Measurements from ENCODE around the gene TCP10L.
"Not testable (repeated sequence)": the region's sequence is repeated elsewhere in the genome, so short reads cannot be mapped to it uniquely, and the experiment has no call there.

TCP10L gene

DNA sequence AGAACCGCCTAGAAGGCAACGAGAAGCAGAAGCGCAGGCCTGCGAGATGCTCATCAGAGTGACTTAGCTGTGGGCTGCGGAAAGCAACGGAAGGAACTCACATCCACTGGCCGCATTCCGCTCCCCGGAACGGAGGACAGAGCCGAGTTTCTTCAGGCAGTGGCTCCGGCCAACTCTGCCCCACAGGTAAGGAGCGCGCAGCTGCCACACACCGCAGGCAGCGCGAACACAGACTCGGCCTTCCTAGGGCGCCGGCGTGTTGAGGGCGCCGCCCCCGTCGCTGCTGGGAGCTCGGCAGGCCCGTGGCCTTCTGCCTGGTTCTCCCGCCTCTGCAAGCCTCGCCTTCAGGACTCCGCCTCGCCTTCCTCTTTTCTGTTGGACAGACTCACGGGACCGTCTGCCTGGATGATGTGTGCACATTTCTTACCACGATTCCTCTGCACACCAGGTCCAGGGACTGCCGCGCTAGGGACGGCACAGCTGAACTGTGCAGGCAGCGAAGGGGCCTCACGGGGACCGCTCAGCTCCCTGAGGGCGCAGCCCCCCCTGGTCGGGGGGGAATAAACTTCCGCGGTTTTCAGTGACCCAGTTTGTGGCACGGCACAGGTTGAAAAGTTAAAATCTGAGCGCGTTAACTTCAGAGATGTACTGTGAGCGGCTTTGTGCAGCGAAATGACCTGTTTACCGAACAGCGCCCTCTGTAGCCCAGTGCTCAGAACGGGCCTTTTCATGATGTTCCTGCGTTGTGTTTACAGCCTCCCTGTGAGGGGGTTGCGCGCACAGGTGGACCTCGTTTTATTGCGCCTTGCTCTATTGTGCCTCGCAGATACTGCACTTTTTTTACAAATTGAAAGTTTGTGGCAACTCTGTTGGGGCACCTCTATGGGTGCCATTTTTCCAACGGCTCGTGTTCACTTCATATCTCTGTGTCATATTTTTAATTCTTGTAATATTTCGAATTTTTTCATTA is 15.8 kb downstream of the TCP10L start:
- Histone ChIP-seq H3K9ac (ENCODE audit: low read depth, low read length) (peak overlapping the region; percentile 56), H3K27ac (ENCODE audit: low read depth, low read length) (no peak overlapping the region), H3K27me3 (ENCODE audit: control insufficient read depth, insufficient read depth, low read length) (0 out of 2 replicates have a peak, but pooled peaks cover 2% of the 10 kb centered on the region), H3K36me3 (ENCODE audit: control insufficient read depth, insufficient read depth, low read length) (no peaks in the 10 kb centered on the region), H3K4me3 (ENCODE audit: low read depth, low read length) (peak overlapping the region; percentile 64), H3K4me1 (ENCODE audit: control insufficient read depth, insufficient read depth, low read length) (peaks cover 18% of the 10 kb centered on the region), H3K9me3 (ENCODE audit: control insufficient read depth, insufficient read depth, low read length) (peaks cover 7% of the 10 kb centered on the region)

- H3K27ac ChIP-seq (ENCODE audit: low read depth, low read length), result no peak overlapping the region
- no peak overlapping the region for H3K9ac ChIP-seq (ENCODE audit: low read depth, low read length)
- no peak overlapping the region for H3K4me3 ChIP-seq (ENCODE audit: low read depth, low read length)
- peaks cover 12% of the 10 kb centered on the region for H3K9me3 ChIP-seq (ENCODE audit: control insufficient read depth, insufficient read depth, low read length)
- H3K4me1 ChIP-seq (ENCODE audit: control insufficient read depth, insufficient read depth, low read length), result peaks cover 18% of the 10 kb centered on the region
- H3K36me3 ChIP-seq (ENCODE audit: control insufficient read depth, insufficient read depth, low read length), result no peaks in the 10 kb centered on the region
- 0 out of 2 replicates have a peak, but pooled peaks cover 2% of the 10 kb centered on the region for H3K27me3 ChIP-seq (ENCODE audit: control insufficient read depth, insufficient read depth, low read length)
These were observed 17.7 kb downstream of the TCP10L start for GRCh38 chr21:32567626-32568025.

DNA sequence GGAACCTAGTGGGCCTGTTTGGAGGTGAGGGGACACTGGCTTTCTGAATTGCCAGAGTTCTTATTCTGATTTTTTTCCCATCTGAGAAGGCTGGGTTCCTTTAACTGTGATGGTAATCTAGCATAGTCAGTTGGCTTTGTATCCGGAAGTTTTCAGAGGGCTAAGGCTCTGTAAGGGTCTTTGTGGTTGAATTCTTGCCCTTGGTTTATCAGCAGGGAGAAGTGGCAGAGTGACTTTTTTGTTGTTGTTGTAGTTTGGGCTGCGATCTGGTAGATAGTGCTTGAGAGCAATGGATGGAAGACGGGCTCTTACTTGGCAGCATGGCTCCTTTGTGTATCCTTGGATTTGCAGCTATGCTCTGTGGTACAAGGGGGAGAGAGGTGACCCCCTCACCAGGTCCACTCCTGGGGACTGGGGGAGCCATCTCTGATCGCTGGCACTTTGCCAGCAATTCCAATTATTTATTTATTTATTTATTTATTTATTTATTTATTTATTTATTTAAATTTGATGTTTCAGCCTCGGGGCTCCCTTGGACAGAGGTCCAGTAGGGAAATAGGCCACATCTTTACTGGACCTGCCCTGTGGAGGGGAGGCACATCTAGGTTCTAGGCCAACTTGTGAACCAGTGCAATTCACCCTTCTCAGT is 18.5 kb downstream of the TCP10L start:
- Histone ChIP-seq H3K9me3 (ENCODE audit: control insufficient read depth, insufficient read depth, low read length) (peaks cover 12% of the 10 kb centered on the region), H3K9ac (ENCODE audit: low read depth, low read length) (no peak overlapping the region), H3K36me3 (ENCODE audit: control insufficient read depth, insufficient read depth, low read length) (no peaks in the 10 kb centered on the region), H3K27me3 (ENCODE audit: control insufficient read depth, insufficient read depth, low read length) (0 out of 2 replicates have a peak, but pooled peaks cover 2% of the 10 kb centered on the region), H3K27ac (ENCODE audit: low read depth, low read length) (no peak overlapping the region), H3K4me3 (ENCODE audit: low read depth, low read length) (no peak overlapping the region), H3K4me1 (ENCODE audit: control insufficient read depth, insufficient read depth, low read length) (peaks cover 24% of the 10 kb centered on the region)

DNA sequence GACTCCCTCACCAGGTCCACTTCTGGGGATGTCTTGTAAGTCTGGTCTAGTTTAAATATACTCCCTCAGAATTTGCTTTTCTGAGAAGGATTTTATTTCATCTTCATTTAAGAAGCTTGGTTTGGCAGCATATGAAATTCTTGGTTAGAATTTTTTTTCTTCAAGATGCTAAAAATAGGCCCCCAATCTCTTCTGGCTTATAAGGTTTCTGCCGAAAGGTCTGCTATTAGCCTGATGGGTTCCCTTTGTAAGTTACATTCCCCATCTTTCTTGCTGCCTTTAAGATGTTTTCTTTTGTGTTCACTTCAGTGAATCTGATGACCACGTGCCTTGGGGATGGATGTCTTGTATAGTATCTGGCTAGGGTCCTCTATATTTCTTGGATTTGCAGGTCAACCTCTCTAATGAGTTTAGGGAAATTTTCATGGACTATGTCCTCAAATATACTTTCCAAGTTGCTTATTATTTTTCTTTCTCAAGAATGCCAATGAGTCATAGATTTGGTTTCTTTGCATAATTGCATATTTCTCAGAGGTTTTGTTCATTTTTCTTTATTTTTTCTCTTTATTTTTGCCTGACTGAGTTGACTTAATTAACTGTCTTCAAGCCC is 19.4 kb downstream of the TCP10L start:
- Histone ChIP-seq H3K27ac (ENCODE audit: low read depth, low read length) (no peak overlapping the region), H3K36me3 (ENCODE audit: control insufficient read depth, insufficient read depth, low read length) (no peaks in the 10 kb centered on the region), H3K4me3 (ENCODE audit: low read depth, low read length) (no peak overlapping the region), H3K27me3 (ENCODE audit: control insufficient read depth, insufficient read depth, low read length) (0 out of 2 replicates have a peak, but pooled peaks cover 2% of the 10 kb centered on the region), H3K4me1 (ENCODE audit: control insufficient read depth, insufficient read depth, low read length) (peaks cover 29% of the 10 kb centered on the region), H3K9me3 (ENCODE audit: control insufficient read depth, insufficient read depth, low read length) (peaks cover 12% of the 10 kb centered on the region), H3K9ac (ENCODE audit: low read depth, low read length) (no peak overlapping the region)

DNA sequence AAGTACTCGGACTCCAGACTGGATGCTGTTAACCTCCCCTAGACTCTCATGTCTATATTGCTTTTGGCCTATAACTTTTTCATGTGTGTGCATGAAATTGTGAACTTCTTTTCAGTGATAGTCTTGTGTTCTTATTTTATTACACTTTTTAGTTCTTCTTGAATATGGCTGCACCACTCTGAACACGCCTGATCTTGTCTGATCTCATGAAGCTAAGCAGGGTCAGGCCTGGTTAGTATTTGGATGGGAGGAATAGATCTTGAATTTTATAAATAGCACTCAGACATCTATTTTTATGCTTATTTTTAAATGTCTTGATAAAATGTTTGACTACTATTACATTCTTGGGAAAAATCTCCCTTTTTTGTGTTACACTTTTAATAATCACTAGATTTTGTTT is 22.4 kb downstream of the TCP10L start:
- Histone ChIP-seq H3K36me3 (ENCODE audit: control insufficient read depth, insufficient read depth, low read length) (no peaks in the 10 kb centered on the region), H3K9me3 (ENCODE audit: control insufficient read depth, insufficient read depth, low read length) (peaks cover 12% of the 10 kb centered on the region), H3K9ac (ENCODE audit: low read depth, low read length) (no peak overlapping the region), H3K27me3 (ENCODE audit: control insufficient read depth, insufficient read depth, low read length) (no peaks in the 10 kb centered on the region), H3K27ac (ENCODE audit: low read depth, low read length) (peak overlapping the region; percentile 94), H3K4me3 (ENCODE audit: low read depth, low read length) (no peak overlapping the region), H3K4me1 (ENCODE audit: control insufficient read depth, insufficient read depth, low read length) (peaks cover 28% of the 10 kb centered on the region)

- H3K36me3 ChIP-seq (ENCODE audit: control insufficient read depth, insufficient read depth, low read length), result no peaks in the 10 kb centered on the region
- peaks cover 29% of the 10 kb centered on the region for H3K4me1 ChIP-seq (ENCODE audit: control insufficient read depth, insufficient read depth, low read length)
- no peaks in the 10 kb centered on the region for H3K27me3 ChIP-seq (ENCODE audit: control insufficient read depth, insufficient read depth, low read length)
- H3K27ac ChIP-seq (ENCODE audit: low read depth, low read length), result peak overlapping the region; percentile 94
- no peak overlapping the region for H3K4me3 ChIP-seq (ENCODE audit: low read depth, low read length)
- H3K9ac ChIP-seq (ENCODE audit: low read depth, low read length), result no peak overlapping the region
- peaks cover 12% of the 10 kb centered on the region for H3K9me3 ChIP-seq (ENCODE audit: control insufficient read depth, insufficient read depth, low read length)
These were observed 22.9 kb downstream of the TCP10L start for GRCh38 chr21:32562426-32562825.

GRCh38 chr21:32561476-32561875 is 23.8 kb downstream of the TCP10L start:
- H3K27me3 ChIP-seq (ENCODE audit: control insufficient read depth, insufficient read depth, low read length); H3K9ac ChIP-seq (ENCODE audit: low read depth, low read length); H3K36me3 ChIP-seq (ENCODE audit: control insufficient read depth, insufficient read depth, low read length): not testable (repeated sequence)
- Histone ChIP-seq H3K4me3 (ENCODE audit: low read depth, low read length) (peak overlapping the region; percentile 31), H3K27ac (ENCODE audit: low read depth, low read length) (peak overlapping the region; percentile 94), H3K4me1 (ENCODE audit: control insufficient read depth, insufficient read depth, low read length) (peaks cover 32% of the 10 kb centered on the region), H3K9me3 (ENCODE audit: control insufficient read depth, insufficient read depth, low read length) (peaks cover 12% of the 10 kb centered on the region)

- peaks cover 12% of the 10 kb centered on the region for H3K9me3 ChIP-seq (ENCODE audit: control insufficient read depth, insufficient read depth, low read length)
- H3K36me3 ChIP-seq (ENCODE audit: control insufficient read depth, insufficient read depth, low read length), result no peaks in the 10 kb centered on the region
These were observed 24.4 kb downstream of the TCP10L start for GRCh38 chr21:32560896-32561295.

GRCh38 chr21:32559006-32559610 is 26.2 kb downstream of the TCP10L start:
- Histone ChIP-seq H3K4me1 (ENCODE audit: control insufficient read depth, insufficient read depth, low read length) (peaks cover 36% of the 10 kb centered on the region), H3K27ac (ENCODE audit: low read depth, low read length) (no peak overlapping the region), H3K36me3 (ENCODE audit: control insufficient read depth, insufficient read depth, low read length) (no peaks in the 10 kb centered on the region), H3K9me3 (ENCODE audit: control insufficient read depth, insufficient read depth, low read length) (peaks cover 1% of the 10 kb centered on the region; the same call in 1 of the 2 replicates), H3K27me3 (ENCODE audit: control insufficient read depth, insufficient read depth, low read length) (no peaks in the 10 kb centered on the region), H3K4me3 (ENCODE audit: low read depth, low read length) (no peak overlapping the region), H3K9ac (ENCODE audit: low read depth, low read length) (no peak overlapping the region)

More at GRCh38 chr21:32560896-32561295, 24.4 kb downstream of the TCP10L start:
- peaks cover 36% of the 10 kb centered on the region for H3K4me1 ChIP-seq (ENCODE audit: control insufficient read depth, insufficient read depth, low read length)
- peak overlapping the region; percentile 94 for H3K27ac ChIP-seq (ENCODE audit: low read depth, low read length)
- no peaks in the 10 kb centered on the region for H3K27me3 ChIP-seq (ENCODE audit: control insufficient read depth, insufficient read depth, low read length)
- peak overlapping the region; percentile 31 for H3K4me3 ChIP-seq (ENCODE audit: low read depth, low read length)
- H3K9ac ChIP-seq (ENCODE audit: low read depth, low read length), result no peak overlapping the region; the same call in 1 of the 2 replicates

GRCh38 chr21:32558106-32558505 is 27.2 kb downstream of the TCP10L start:
- H3K27ac ChIP-seq (ENCODE audit: low read depth, low read length), result no peak overlapping the region
- no peak overlapping the region for H3K4me3 ChIP-seq (ENCODE audit: low read depth, low read length)
- no peaks in the 10 kb centered on the region for H3K27me3 ChIP-seq (ENCODE audit: control insufficient read depth, insufficient read depth, low read length)
- H3K9me3 ChIP-seq (ENCODE audit: control insufficient read depth, insufficient read depth, low read length), result no peaks in the 10 kb centered on the region
- H3K4me1 ChIP-seq (ENCODE audit: control insufficient read depth, insufficient read depth, low read length), result peaks cover 36% of the 10 kb centered on the region
- no peaks in the 10 kb centered on the region for H3K36me3 ChIP-seq (ENCODE audit: control insufficient read depth, insufficient read depth, low read length)
- H3K9ac ChIP-seq (ENCODE audit: low read depth, low read length), result no peak overlapping the region
